HEK293 (cell line): Measurements from ENCODE around the gene ISOC2.

Experiments used
- INSM2 ChIP-seq: fragments of 450-650 bp; formaldehyde crosslinking; IDR thresholded peaks from 2 replicates; pipeline ENCODE4 v1.5.1; 2016; ENCODE audit warnings: missing biosample characterization, missing genetic modification characterization
- PRDM10 ChIP-seq: fragments of 450-650 bp; formaldehyde crosslinking; IDR thresholded peaks from 2 replicates; pipeline ENCODE4 v1.5.1; 2016; ENCODE audit warnings: missing biosample characterization, missing genetic modification characterization
- REPIN1 ChIP-seq: fragments of 450-650 bp; formaldehyde crosslinking; IDR thresholded peaks from 2 replicates; pipeline ENCODE4 v1.5.1; 2017; ENCODE audit warnings: missing biosample characterization, missing genetic modification characterization, low read depth
- SP7 ChIP-seq: fragments of 450-650 bp; formaldehyde crosslinking; IDR thresholded peaks from 2 replicates; pipeline ENCODE4 v1.5.1; 2016; ENCODE audit warnings: missing biosample characterization, missing genetic modification characterization
- TSHZ1 ChIP-seq: fragments of 450-650 bp; formaldehyde crosslinking; IDR thresholded peaks from 2 replicates; pipeline ENCODE4 v1.5.1; 2016; ENCODE audit warnings: missing biosample characterization, missing genetic modification characterization, borderline replicate concordance
- ZBTB10 ChIP-seq: fragments of 450-650 bp; formaldehyde crosslinking; IDR thresholded peaks from 2 replicates; pipeline ENCODE4 v1.5.1; 2016; ENCODE audit warnings: missing biosample characterization, missing genetic modification characterization
- ZBTB11 ChIP-seq: fragments of 450-650 bp; formaldehyde crosslinking; conservative IDR thresholded peaks from 2 replicates; pipeline ENCODE4 v1.5.1; 2016; ENCODE audit warnings: low read depth, missing biosample characterization, missing genetic modification characterization
- ZBTB20 ChIP-seq: fragments of 450-650 bp; formaldehyde crosslinking; IDR thresholded peaks from 2 replicates; pipeline ENCODE4 v1.5.1; 2016; ENCODE audit warnings: missing biosample characterization, missing genetic modification characterization
- ZFP3 ChIP-seq: fragments of 450-650 bp; formaldehyde crosslinking; IDR thresholded peaks from 2 replicates; pipeline ENCODE4 v1.5.1; 2016; ENCODE audit warnings: low read depth, missing biosample characterization, missing genetic modification characterization
- ZNF202 ChIP-seq: fragments of 450-650 bp; formaldehyde crosslinking; IDR thresholded peaks from 2 replicates; pipeline ENCODE4 v1.5.1; 2016; ENCODE audit warnings: missing biosample characterization, missing genetic modification characterization, borderline replicate concordance
- ZNF211 ChIP-seq: fragments of 450-650 bp; formaldehyde crosslinking; IDR thresholded peaks from 2 replicates; pipeline ENCODE4 v1.5.1; 2016; ENCODE audit warnings: low read depth, missing biosample characterization, missing genetic modification characterization
- ZNF221 ChIP-seq: fragments of 450-650 bp; formaldehyde crosslinking; IDR thresholded peaks from 2 replicates; pipeline ENCODE4 v1.5.1; 2017; ENCODE audit warnings: missing biosample characterization, missing genetic modification characterization, borderline replicate concordance
- ZNF335 ChIP-seq: fragments of 450-650 bp; formaldehyde crosslinking; conservative IDR thresholded peaks from 2 replicates; pipeline ENCODE4 v1.5.1; 2016; ENCODE audit warnings: missing biosample characterization, missing genetic modification characterization
- ZNF350 ChIP-seq: fragments of 450-650 bp; formaldehyde crosslinking; IDR thresholded peaks from 2 replicates; pipeline ENCODE4 v1.5.0; 2017; ENCODE audit warnings: missing biosample characterization, mild to moderate bottlenecking, missing genetic modification characterization
- ZNF362 ChIP-seq: fragments of 450-650 bp; formaldehyde crosslinking; IDR thresholded peaks from 2 replicates; pipeline ENCODE4 v1.5.1; 2016; ENCODE audit warnings: missing biosample characterization, missing genetic modification characterization
- ZNF610 ChIP-seq: fragments of 450-650 bp; formaldehyde crosslinking; IDR thresholded peaks from 2 replicates; pipeline ENCODE4 v1.5.1; 2016; ENCODE audit warnings: missing biosample characterization, missing genetic modification characterization, borderline replicate concordance
- ZNF626 ChIP-seq: fragments of 450-650 bp; sonication (Bioruptor Pico); formaldehyde crosslinking; IDR thresholded peaks from 2 replicates; pipeline ENCODE4 v1.5.1; 2018; ENCODE audit warnings: missing biosample characterization, missing genetic modification characterization, inconsistent platforms
- ZNF629 ChIP-seq: fragments of 450-650 bp; formaldehyde crosslinking; IDR thresholded peaks from 2 replicates; pipeline ENCODE4 v1.5.1; 2017; ENCODE audit warnings: missing biosample characterization, missing genetic modification characterization
- ZNF677 ChIP-seq: fragments of 450-650 bp; IDR thresholded peaks from 2 replicates; pipeline ENCODE4 v1.5.0; 2018; ENCODE audit warnings: missing biosample characterization, mild to moderate bottlenecking, missing genetic modification characterization, moderate library complexity
- ZNF768 ChIP-seq: fragments of 450-650 bp; formaldehyde crosslinking; IDR thresholded peaks from 2 replicates; pipeline ENCODE4 v1.5.1; 2018; ENCODE audit warnings: missing biosample characterization, mild to moderate bottlenecking, missing genetic modification characterization
- TF ChIP-seq, protein P1 (sequence below): fragments of 450-650 bp; formaldehyde crosslinking; IDR thresholded peaks from 2 replicates; pipeline ENCODE4 v1.5.1; 2016; ENCODE audit warnings: missing biosample characterization, missing genetic modification characterization

ISOC2 gene

DNA sequence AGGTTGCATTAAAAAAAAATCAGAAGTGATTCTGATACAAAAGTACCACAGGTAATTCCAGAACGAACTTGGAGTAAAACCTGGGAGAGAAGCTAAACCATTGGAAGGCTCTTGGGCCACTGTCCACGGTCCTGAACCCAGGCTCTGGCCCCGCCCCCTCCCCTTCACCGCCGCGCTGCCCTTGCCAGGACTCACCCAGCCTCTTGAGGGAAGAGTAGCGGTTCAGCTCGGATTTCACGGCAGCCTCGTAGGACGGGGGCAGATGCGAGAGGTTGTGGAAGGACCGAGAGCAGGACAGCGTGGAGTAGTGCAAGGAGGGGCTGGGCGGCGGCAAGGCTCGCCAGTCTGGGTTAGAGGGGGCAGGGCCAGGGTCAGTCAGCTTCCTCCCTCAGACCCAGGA is 24.0 kb downstream of the ISOC2 start (continued):
- TF ChIP-seq PRDM10 (tag by site-specific recombination), result 0 out of 2 replicates have a peak, but pooled peaks have one; percentile 10
- TF ChIP-seq ZNF626 (tag by site-specific recombination), result no peak
- TF ChIP-seq SP7 (tag by site-specific recombination), result no peak
- TF ChIP-seq, protein P1, sequence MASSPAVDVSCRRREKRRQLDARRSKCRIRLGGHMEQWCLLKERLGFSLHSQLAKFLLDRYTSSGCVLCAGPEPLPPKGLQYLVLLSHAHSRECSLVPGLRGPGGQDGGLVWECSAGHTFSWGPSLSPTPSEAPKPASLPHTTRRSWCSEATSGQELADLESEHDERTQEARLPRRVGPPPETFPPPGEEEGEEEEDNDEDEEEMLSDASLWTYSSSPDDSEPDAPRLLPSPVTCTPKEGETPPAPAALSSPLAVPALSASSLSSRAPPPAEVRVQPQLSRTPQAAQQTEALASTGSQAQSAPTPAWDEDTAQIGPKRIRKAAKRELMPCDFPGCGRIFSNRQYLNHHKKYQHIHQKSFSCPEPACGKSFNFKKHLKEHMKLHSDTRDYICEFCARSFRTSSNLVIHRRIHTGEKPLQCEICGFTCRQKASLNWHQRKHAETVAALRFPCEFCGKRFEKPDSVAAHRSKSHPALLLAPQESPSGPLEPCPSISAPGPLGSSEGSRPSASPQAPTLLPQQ (tag by site-specific recombination), result no peak
- TF ChIP-seq TSHZ1 (tag by site-specific recombination), result no peak
- TF ChIP-seq ZBTB10 (tag by site-specific recombination), result no peak
- TF ChIP-seq ZNF202 (tag by site-specific recombination), result no peak
- TF ChIP-seq ZFP3, result no peak
- no peak for TF ChIP-seq INSM2
- no peak for TF ChIP-seq ZNF768 (tag by site-specific recombination)
- TF ChIP-seq ZNF221, result no peak
- TF ChIP-seq ZNF211 (tag by site-specific recombination), result no peak
- TF ChIP-seq ZBTB20 (tag by site-specific recombination), result no peak
- TF ChIP-seq ZBTB11 (tag by site-specific recombination), result no peak
- TF ChIP-seq ZNF677, result no peak
- TF ChIP-seq REPIN1 (tag by site-specific recombination), result no peak
- no peak for TF ChIP-seq ZNF610 (tag by site-specific recombination)
- no peak for TF ChIP-seq ZNF350
- TF ChIP-seq ZNF335, result no peak
- no peak for TF ChIP-seq ZNF629 (tag by site-specific recombination)
- no peak for TF ChIP-seq ZNF362 (tag by site-specific recombination)
